HCT116 (cell line): ENCODE measurements around the gene POLN.

Source experiments
- CEBPB ChIP-seq: IDR thresholded peaks from 2 replicates; pipeline ENCODE4 v1.6.1; 2012; ENCODE audit warnings: low read depth
- EZH2 ChIP-seq: fragments of 200-600 bp; sonication (generic); IDR thresholded peaks from 2 replicates; pipeline ENCODE4 v1.6.1; 2017; ENCODE audit warnings: antibody characterized with exemption, mixed run types
- EZH2phosphoT487 ChIP-seq: fragments of 200-600 bp; IDR thresholded peaks from 2 replicates; pipeline ENCODE4 v1.6.1; 2018; ENCODE audit warnings: antibody characterized with exemption, borderline replicate concordance
- FOSL1 ChIP-seq: IDR thresholded peaks from 2 replicates; pipeline ENCODE4 v1.6.1; 2012; ENCODE audit warnings: low read depth
- POLR2A ChIP-seq: IDR thresholded peaks from 2 replicates; pipeline ENCODE4 v1.7.0; 2011; ENCODE audit warnings: borderline replicate concordance; ENCODE audit not compliant: insufficient read depth, insufficient read length; ENCODE audit errors: extremely low read depth
- POLR2AphosphoS5 ChIP-seq: IDR thresholded peaks from 2 replicates; pipeline ENCODE4 v1.6.1; 2011; ENCODE audit warnings: mild to moderate bottlenecking, low read depth, low read length, moderate library complexity
- RAD21 ChIP-seq: IDR thresholded peaks from 2 replicates; pipeline ENCODE4 v1.6.1; 2012; ENCODE audit warnings: low read depth, mild to moderate bottlenecking
- SP1 ChIP-seq: IDR thresholded peaks from 2 replicates; pipeline ENCODE4 v1.6.1; 2012; ENCODE audit warnings: low read depth
- SRF ChIP-seq: IDR thresholded peaks from 2 replicates; pipeline ENCODE4 v1.6.1; 2012; ENCODE audit warnings: low read depth
- YY1 ChIP-seq: IDR thresholded peaks from 2 replicates; pipeline ENCODE4 v1.6.1; 2011; ENCODE audit warnings: low read length, low read depth, moderate library complexity, mild to moderate bottlenecking; ENCODE audit not compliant: insufficient replicate concordance; ENCODE audit errors: extremely low read depth
- TF ChIP-seq, protein P1 (sequence below): IDR thresholded peaks from 2 replicates; pipeline ENCODE4 v1.6.1; 2012
- TF ChIP-seq, protein P2 (sequence below), 3 experiments: fragments of 200-600 bp in 1 of 3; sonication (generic) in 1 of 3; IDR thresholded peaks in 2 of 3; conservative IDR thresholded peaks in 1 of 3; 2 replicates each; pipeline ENCODE4 v1.5.1; 2012 to 2017; ENCODE audit warnings: low read depth in 2 of 3, low read length in 2 of 3, antibody characterized with exemption in 1 of 3, borderline replicate concordance in 1 of 3, control low read depth in 1 of 3, mild to moderate bottlenecking in 1 of 3, mixed read lengths in 1 of 3, mixed run types in 1 of 3, moderate library complexity in 1 of 3; ENCODE audit not compliant: insufficient read depth in 1 of 3
- TF ChIP-seq, protein P3 (sequence below): IDR thresholded peaks from 2 replicates; pipeline ENCODE4 v1.6.1; 2012; ENCODE audit warnings: low read depth

DNA sequence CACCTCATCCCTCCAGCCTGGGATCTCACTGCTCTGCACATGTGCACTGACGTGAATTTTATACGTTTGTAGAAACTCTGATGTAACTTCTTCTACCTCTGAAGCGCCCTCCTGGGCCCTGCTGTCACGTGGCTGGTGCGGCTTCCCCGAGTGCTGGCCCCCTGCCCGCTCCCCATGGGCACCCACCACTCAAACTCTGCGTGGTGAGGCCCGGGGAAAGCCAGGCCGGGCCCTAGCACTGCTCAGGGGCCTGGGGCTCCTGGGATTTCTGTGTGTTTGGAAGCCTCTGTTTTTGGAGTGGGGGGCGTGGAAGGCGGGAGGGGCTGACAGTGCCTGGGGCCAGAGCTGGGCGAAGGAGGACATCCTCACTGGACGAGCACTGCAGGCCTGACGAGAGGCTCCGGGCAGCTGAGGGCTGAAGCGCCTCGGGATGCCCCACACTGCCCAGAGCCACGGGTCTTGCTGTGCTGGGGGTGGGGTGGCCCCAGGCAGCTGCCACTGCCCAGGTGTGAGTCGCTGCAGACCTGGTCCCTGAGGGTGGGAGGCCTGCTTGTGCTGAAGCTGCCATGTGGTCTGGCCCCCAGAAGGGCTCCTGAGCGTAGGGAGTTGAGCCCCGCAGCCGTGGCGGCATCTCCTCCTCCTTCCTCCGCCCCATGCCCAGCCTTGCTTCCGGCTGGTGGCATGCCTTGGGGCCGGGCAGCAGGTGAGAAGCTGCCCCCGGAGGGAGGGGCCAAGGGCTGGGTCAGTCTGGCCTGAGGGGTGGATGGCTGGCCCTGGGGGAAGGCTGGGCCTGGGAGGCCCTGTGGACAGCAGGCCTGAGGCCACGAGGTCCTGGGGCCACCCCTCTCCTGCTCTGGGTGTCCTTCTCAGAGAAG is 175.1 kb downstream of the POLN start:
- TF ChIP-seq SP1 (no peak), FOSL1 (no peak), EZH2 (no peak), POLR2A (no peak), EZH2phosphoT487 (no peak), POLR2AphosphoS5 (no peak), RAD21 (no peak), SRF (no peak), YY1 (no peak), CEBPB (no peak)
- TF ChIP-seq, protein P1, sequence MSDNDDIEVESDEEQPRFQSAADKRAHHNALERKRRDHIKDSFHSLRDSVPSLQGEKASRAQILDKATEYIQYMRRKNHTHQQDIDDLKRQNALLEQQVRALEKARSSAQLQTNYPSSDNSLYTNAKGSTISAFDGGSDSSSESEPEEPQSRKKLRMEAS = no peak
- TF ChIP-seq, protein P2, sequence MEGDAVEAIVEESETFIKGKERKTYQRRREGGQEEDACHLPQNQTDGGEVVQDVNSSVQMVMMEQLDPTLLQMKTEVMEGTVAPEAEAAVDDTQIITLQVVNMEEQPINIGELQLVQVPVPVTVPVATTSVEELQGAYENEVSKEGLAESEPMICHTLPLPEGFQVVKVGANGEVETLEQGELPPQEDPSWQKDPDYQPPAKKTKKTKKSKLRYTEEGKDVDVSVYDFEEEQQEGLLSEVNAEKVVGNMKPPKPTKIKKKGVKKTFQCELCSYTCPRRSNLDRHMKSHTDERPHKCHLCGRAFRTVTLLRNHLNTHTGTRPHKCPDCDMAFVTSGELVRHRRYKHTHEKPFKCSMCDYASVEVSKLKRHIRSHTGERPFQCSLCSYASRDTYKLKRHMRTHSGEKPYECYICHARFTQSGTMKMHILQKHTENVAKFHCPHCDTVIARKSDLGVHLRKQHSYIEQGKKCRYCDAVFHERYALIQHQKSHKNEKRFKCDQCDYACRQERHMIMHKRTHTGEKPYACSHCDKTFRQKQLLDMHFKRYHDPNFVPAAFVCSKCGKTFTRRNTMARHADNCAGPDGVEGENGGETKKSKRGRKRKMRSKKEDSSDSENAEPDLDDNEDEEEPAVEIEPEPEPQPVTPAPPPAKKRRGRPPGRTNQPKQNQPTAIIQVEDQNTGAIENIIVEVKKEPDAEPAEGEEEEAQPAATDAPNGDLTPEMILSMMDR (IDR thresholded peaks at IDR 0.05 in 2 of 3, conservative IDR thresholded peaks at IDR 0.05 in 1 of 3; ENCODE audit: borderline replicate concordance in 1 of 3, insufficient read depth in 1 of 3, low read depth in 2 of 3, low read length in 2 of 3) = no peak
- TF ChIP-seq, protein P3, sequence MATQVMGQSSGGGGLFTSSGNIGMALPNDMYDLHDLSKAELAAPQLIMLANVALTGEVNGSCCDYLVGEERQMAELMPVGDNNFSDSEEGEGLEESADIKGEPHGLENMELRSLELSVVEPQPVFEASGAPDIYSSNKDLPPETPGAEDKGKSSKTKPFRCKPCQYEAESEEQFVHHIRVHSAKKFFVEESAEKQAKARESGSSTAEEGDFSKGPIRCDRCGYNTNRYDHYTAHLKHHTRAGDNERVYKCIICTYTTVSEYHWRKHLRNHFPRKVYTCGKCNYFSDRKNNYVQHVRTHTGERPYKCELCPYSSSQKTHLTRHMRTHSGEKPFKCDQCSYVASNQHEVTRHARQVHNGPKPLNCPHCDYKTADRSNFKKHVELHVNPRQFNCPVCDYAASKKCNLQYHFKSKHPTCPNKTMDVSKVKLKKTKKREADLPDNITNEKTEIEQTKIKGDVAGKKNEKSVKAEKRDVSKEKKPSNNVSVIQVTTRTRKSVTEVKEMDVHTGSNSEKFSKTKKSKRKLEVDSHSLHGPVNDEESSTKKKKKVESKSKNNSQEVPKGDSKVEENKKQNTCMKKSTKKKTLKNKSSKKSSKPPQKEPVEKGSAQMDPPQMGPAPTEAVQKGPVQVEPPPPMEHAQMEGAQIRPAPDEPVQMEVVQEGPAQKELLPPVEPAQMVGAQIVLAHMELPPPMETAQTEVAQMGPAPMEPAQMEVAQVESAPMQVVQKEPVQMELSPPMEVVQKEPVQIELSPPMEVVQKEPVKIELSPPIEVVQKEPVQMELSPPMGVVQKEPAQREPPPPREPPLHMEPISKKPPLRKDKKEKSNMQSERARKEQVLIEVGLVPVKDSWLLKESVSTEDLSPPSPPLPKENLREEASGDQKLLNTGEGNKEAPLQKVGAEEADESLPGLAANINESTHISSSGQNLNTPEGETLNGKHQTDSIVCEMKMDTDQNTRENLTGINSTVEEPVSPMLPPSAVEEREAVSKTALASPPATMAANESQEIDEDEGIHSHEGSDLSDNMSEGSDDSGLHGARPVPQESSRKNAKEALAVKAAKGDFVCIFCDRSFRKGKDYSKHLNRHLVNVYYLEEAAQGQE = no peak
